GM19240 (cell line): Measurements from ENCODE around the gene PTGFRN.

ENCODE experiments used
- DNase-seq: peaks from one replicate; pipeline ENCODE4 v3.0.0; 2011; ENCODE audit warnings: low spot score; ENCODE audit not compliant: insufficient read length

PTGFRN gene

GRCh38 chr1:116999596-116999995 lies 89.9 kb downstream of the PTGFRN start:
- no peak for DNase-seq

- DNase-seq, result no peak
These were observed 90.4 kb downstream of the PTGFRN start for GRCh38 chr1:117000142-117000541.

- peak; percentile 36 for DNase-seq
These were observed 91.7 kb downstream of the PTGFRN start, which contains the start of gene CD101 for GRCh38 chr1:117001254-117001927. Gene CD101, plus strand, starts transcription at chr1:117001760. Its CDS starts 58 bp downstream, at chr1:117001818.

GRCh38 chr1:117003223-117003875 lies 93.6 kb downstream of the PTGFRN start:
- DNase-seq, result no peak

GRCh38 chr1:117007719-117008013 lies 98.0 kb downstream of the PTGFRN start:
- no peak for DNase-seq

GRCh38 chr1:117008656-117009055 lies 98.9 kb downstream of the PTGFRN start:
- no peak for DNase-seq

- no peak for DNase-seq
These were observed 99.4 kb downstream of the PTGFRN start for GRCh38 chr1:117009132-117009531.

- DNase-seq, result no peak
These were observed 100.7 kb downstream of the PTGFRN start for GRCh38 chr1:117010310-117010969.

- no peak for DNase-seq
These were observed 101.6 kb downstream of the PTGFRN start for GRCh38 chr1:117011334-117011733.

GRCh38 chr1:117013309-117013858 lies 103.7 kb downstream of the PTGFRN start:
- DNase-seq, result no peak

GRCh38 chr1:117014209-117014608 lies 104.5 kb downstream of the PTGFRN start:
- no peak for DNase-seq

- no peak for DNase-seq
These were observed 106.0 kb downstream of the PTGFRN start for GRCh38 chr1:117015724-117016123.

- no peak for DNase-seq
These were observed 107.3 kb downstream of the PTGFRN start for GRCh38 chr1:117017062-117017461.

GRCh38 chr1:117017648-117018047 lies 107.9 kb downstream of the PTGFRN start:
- DNase-seq, result peak; percentile 10

- no peak for DNase-seq
These were observed 110.9 kb downstream of the PTGFRN start for GRCh38 chr1:117020526-117021156.

GRCh38 chr1:117022114-117022513 lies 112.4 kb downstream of the PTGFRN start:
- no peak for DNase-seq

- no peak for DNase-seq
These were observed 115.9 kb downstream of the PTGFRN start for GRCh38 chr1:117025568-117025967.

- DNase-seq, result no peak
These were observed 116.6 kb downstream of the PTGFRN start for GRCh38 chr1:117026361-117026760.

GRCh38 chr1:117029685-117030084 lies 120.0 kb downstream of the PTGFRN start:
- DNase-seq, result no peak

- DNase-seq, result no peak
These were observed 120.7 kb downstream of the PTGFRN start for GRCh38 chr1:117030271-117030877.

GRCh38 chr1:117032266-117032665 lies 122.5 kb downstream of the PTGFRN start:
- DNase-seq, result no peak
